ENCODE data around the gene ECHDC1.
A peak's percentile ranks its signal among the peaks of the same experiment; 100 is the strongest.

ECHDC1 gene

DNA sequence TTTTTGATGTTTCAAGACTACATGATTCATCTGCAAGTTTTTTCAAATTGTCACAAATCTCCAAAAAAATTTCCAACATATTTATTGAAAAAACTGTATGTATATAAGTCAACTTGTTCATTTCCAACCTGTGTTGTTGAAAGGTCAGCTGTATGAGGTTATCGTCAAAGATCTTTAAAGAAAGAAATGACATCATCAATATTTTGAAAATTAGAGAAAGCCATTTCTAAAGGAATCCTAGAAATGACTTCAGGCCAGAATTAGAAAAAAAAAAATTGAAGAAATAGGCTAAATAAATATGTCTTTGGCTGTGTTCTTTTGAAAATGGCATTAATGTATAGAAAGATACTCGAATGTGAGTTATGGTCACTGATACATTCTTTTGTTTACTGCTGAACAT, 69.9 kb downstream of the ECHDC1 start:
- TF ChIP-seq, protein P1, sequence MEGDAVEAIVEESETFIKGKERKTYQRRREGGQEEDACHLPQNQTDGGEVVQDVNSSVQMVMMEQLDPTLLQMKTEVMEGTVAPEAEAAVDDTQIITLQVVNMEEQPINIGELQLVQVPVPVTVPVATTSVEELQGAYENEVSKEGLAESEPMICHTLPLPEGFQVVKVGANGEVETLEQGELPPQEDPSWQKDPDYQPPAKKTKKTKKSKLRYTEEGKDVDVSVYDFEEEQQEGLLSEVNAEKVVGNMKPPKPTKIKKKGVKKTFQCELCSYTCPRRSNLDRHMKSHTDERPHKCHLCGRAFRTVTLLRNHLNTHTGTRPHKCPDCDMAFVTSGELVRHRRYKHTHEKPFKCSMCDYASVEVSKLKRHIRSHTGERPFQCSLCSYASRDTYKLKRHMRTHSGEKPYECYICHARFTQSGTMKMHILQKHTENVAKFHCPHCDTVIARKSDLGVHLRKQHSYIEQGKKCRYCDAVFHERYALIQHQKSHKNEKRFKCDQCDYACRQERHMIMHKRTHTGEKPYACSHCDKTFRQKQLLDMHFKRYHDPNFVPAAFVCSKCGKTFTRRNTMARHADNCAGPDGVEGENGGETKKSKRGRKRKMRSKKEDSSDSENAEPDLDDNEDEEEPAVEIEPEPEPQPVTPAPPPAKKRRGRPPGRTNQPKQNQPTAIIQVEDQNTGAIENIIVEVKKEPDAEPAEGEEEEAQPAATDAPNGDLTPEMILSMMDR (IDR thresholded peaks at IDR 0.05): no peak

DNA sequence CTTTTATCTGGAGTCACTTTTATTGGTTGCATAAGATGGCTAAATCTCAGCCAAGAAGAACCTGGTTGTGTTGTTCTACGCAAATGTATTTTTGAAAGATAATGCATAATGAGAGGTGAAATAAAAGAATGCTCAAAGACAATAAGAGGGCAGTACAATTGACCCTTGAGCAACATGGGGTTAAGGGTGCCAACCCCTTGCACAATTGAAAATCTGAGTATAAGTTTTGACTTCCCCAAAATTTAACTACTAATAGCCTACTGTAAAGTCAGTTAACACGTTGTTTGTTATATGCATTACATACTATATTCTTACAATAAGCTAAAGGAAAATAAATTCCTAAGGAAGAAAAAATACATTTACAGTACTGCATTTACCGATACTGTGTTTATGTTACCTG, 70.8 kb downstream of the ECHDC1 start:
- TF ChIP-seq, protein P1 (IDR thresholded peaks at IDR 0.05): no peak

DNA sequence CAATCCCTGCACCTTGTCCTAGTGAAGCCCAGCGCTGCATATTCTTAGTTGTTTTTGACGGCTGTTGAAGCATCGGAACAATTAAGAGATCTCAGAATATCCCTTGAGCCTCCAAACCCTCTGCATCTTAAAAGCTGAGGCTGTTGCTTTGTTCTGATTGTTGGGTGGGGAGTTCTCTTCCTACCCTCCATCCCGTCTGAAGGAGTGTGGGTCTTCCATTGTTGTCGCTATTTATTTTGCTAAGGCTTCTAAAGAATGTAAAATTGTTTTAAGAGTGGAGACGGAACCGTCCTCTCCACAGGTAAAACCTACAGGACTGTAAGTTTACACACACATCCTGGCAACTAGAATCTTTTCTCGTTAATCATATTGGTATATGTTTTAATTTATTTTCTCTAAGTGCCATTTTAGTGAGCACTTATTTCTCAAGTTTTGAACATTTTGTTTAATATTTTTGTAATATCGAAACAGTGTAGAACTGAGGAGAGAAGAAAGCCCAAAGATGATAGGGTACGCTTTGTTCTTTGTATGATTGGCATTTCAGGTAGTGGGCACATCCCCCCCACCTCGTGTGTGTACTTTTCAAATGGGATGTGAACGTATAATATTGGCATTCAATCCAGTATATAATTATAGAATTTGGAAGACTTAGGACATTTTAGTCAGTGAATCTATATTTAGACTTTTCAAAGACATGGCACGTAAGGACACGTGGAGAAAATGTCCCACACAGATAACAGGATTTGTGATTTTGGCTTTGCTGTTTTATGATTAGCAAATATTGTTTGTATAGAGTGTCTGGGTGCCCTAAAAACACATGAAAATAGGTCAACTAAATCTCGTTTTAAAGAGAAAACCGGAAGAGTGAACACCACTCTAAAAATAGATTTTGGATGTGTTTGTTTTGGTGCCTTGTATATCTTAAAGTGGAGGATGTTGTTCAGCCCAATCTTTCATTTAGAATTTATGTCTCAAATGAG, 75.5 kb downstream of the ECHDC1 start:
- TF ChIP-seq, protein P1 (IDR thresholded peaks at IDR 0.05): no peak

DNA sequence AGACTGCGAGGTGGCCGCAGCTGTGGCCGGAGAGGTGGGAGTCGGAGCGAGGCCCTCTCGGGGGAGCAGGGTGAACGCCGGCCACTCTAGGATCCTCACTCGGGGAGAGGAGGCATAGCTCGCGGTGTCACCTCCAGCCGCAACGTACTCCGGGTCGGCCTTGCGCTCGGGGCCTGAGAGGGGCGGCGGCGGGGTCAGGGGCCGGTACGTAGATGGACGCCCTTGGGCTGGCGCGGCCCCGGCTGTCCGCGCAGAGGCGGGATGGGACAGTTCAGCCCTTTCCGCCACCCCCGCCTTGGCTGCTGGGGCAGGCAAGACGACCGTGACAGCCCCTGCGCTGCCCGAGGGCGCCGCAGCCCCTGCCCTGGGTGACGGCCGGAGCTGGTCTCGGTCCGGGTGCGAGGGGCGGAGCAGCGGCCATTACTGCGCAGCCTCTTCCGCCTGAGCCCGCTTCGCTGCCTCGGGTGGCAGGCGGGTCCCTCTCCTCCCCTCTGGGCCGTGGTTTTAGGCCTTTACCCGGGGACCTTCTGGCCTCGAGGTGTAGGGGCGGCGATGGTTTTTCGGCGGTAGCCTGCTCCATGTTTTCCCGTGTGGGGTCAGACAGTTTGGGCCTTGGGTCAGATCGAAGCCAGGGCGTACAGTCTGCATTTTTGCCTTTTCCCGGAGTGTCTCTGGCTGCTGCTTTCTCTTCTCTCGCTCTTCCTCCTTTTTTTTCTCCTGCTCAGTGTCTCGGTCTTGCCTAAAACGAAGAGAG, 76.3 kb downstream of the ECHDC1 start:
- TF ChIP-seq, protein P1 (IDR thresholded peaks at IDR 0.05): no peak

DNA sequence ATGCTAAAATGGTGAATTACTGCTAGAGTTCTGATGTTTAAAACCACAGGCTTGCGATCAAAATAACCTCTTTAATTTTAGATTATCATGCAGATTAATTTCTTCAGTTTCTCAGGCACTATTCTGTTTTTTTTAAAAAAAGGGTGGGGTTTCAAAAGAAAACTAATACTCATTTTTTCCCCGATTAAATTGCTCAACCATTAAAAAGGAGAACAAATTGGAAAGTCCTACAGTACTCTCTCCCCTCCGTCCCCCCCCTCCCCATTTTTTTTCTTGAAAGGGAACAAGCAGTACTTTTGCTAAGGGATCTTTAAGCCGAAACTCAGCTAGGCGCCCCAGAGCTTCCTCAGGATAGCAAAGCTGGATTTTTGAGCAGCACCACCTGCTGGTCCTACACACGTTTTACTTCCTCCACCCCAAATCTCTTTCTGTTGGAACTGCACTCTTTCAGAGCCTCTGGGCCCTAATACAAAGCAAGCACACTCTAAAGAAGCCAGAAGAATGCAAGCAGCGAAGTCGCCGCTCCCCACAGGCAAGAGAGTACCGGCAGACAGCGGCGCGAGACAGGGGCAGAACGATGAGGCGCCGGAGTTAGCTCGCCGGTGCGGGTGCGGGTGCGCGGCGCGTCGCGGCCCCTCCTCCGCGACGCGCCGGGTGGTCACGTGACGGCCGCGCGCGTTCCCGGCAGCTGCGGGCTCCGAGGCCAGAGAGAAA, 77.1 kb downstream of the ECHDC1 start, which contains the start of gene RNF146:
Gene RNF146 (plus strand): TSS at position 687 of the 714 bp plus-strand sequence. CDS start 13,475 bp downstream, outside the sequence.
- TF ChIP-seq, protein P1 (IDR thresholded peaks at IDR 0.05): peak; percentile 81

DNA sequence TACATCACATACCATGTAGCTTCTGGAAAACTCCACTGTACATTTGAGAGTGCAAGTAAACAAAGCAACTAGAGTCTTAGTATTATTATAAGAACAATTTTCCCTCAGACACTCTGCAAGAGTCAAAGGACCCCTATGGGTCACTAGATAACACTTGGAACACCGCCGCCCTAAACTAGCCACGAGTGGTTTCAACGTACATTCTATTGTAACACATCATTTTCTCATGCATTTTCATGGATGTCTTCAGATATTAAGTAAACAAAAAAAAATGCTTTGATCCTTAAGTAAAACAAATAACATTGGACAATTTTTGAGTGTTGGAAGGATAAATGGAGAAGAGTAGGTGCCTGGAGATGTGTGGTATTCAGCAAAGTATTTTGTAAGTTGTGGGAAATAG, 79.9 kb downstream of the ECHDC1 start:
- TF ChIP-seq, protein P1 (IDR thresholded peaks at IDR 0.05): no peak

DNA sequence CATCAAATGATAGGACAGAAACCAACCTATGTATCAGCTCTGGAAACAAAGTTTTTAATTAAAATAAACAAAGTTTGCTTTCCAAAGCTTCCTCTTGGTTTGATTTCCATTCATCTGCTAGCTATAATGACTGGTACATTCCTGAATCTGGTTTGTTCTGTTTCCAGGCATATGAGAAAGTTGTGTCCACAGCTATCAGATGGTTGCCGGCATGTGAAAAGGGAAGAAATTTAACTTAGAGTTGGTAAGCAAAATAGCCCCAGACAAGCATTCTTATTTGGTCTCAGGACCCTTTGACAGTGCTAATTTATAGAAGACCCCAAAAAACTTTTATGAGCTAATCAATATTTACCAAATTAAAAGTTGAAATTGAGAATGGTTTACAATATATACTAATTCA, 80.5 kb downstream of the ECHDC1 start:
- TF ChIP-seq, protein P1 (IDR thresholded peaks at IDR 0.05): no peak

Data from LNCAP (cell line).